Fibroblast of skin of left biceps (primary cell): ENCODE results near the gene HSD17B14.

Experiments
- DNase-seq, 2 experiments: peaks; one replicate each; pipeline ENCODE4 v3.0.0-alpha.2; 2013; ENCODE audit warnings: low read depth in 2 of 2

HSD17B14 gene

DNA sequence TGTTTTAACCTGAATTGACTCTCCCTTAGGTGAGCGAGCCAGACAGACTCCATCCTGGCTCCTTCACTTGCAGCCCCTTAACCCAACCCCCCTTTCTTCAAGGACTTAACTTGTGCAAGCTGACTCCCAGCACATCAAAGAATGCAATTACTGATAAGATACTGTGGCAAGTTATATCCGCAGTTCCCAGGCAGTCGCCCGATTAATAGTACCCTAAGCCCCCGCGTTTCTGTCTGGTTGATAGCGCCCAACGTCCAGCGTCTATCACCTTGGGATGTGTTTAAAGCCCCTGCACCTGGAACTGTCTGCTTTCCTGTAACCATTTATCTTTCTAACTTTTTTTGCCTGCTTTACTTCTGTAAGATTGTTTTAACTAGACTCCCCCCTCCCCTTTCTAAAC, 6.2 kb downstream of the HSD17B14 start:
- no peak for DNase-seq

DNA sequence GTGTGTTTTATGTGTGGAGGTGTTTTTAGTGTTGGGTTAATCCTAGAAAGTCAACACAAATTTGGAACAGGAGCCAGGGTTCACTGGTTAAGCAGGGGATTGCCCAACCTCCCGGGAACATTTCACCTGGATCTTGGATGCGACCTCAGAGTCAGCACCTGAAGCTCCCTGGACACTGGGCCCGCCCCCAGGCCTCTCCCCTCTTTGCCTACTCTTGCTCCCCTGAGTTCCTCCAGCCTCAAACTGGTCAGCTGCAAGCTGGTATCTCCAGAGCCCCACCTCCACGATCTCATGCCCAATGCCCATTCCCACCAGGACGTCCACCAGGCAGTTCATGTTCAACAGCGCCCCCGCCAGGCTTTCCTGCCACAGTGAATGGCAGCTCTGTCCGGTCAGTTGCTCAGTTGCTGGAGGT, 9.7 kb downstream of the HSD17B14 start:
- no peak for DNase-seq

DNA sequence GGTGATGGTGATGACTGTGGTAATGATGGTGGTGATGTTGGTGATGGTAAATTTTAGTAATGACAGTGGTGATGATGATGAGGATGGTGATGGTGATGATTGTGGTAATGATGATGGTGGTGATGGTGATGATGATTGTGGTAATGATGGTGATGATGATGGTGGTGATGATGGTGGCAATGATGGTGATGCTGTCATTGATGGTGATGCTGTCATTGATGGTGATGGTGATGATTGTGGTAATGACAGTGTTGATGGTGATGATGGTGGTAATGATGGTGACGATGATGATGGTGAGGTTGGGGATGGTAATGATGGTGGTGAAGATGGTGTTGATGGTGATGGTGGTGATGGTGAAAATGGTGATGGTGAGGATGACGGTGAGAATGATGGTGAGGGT, 13.8 kb downstream of the HSD17B14 start:
- no peak for DNase-seq

DNA sequence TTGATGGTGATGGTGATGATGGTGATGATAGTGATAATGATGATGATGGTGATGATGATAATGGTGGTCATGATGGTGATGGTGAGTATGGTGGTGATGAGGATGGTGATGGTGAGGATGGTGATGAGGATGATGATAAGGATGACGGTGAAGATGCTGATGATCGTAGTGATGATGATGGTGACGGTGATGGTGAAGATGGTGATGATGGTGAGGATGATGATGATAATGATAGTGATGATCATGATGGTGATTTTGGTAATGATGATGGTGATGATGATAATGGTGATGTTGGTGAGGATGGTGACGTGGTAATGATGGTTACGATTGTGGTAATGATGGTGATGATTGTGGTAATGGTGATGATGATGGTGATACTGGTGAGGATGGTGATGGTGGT, 14.7 kb downstream of the HSD17B14 start:
- no peak for DNase-seq

DNA sequence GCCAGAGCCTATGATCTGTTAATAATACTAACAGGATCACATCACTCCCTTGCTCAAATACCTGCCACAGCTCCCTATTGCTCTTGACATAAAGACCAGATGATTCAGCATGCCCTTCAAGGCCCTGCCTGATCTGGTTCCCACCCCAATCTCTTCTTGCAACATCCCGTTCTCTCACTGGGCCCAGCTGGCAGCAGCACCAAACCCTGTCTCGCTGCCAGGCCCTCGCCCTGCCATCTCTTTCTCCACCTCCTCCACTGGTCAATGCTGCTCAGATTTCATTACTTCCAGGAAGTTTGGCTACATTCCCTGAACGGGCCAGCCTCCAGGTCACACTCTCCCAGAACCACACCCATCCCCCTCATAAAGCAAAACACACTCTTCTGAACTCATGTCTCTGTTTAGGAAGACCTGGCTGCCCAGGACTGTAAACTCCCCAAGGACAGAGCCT, 16.9 kb downstream of the HSD17B14 start:
- peak in 1 of 2 experiments; percentile 16 for DNase-seq

DNA sequence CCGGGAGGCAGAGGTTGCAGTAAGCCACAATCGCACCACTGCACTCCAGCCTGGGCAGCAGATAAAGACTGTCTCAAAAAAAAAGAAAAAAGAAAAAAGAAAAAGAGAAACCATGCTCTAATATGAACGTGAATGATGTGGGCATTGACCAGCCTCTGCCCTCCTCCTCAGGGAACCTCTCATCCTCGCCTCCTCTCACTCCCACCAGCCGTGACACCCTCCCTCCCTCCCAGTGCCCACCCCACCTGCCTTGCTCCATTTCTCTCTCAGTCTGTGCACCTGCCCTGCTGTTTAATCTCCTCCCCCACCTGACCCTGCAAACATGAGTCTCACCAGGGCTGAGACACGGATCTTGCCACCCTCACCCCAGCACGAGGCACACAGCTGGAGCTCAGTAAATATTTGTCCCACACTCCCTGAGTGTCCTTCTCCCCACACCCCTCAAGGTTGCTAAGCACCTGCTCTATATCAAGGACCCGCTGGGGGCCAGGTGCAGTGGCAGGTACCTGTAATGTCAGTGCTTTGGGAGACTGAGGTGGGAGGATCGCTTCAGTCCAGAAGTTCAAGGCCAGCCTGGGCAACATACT, 18.0 kb downstream of the HSD17B14 start:
- DNase-seq: no peak

DNA sequence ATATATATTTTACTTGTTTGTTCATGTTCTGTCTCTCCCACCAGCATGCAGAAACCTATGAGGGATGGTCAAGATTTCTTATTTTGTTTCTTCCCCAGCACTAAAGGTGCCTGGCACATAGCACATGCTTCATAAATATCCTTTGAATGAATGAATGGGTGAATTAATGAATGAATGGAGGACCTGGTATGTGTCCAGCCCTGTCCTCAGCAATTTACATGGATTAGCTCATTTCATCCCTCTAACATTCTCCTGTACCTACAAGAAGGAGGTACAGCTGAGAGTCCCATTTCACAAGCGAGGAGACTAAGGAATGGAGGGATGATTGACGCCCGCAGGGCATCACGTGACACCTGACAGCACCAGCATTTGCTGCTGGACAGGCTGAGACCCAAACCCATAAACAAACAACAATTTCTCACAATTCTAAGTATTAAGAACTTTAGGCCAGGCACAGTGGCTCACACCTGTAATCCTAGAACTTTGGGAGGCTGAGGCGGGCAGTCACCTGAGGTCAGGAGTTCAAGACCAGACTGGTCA, 18.6 kb downstream of the HSD17B14 start:
- no peak for DNase-seq

DNA sequence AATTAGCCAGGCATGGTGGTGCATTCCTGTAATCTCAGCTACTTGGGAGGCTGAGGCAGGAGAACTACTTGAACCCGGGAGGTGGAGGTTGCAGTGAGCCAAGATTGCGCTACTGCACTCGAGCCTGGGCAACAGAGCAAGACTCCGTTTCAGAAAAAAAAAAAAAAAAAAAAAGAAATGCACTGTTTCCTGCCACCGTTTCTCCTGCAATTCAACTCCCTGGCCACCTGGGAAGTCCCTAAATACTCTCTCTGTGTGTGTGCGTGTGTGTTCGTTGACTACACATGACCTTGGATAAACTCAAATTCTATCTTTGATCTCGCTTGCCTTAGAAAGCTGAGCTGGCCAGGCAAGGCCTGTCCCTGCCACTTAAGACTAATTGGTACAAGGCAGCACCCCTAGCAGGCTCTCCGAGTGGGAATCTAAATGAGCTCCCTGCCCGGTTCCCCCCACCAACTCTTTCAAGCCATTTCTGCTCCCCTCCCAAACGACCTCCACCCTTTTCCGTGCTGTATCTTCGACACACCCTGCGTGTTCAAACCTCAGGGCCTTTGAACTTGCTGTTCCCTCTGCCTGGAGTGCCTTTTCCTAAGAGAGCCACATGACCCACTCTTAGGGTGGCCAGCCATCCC, 20.3 kb downstream of the HSD17B14 start:
- no peak for DNase-seq

DNA sequence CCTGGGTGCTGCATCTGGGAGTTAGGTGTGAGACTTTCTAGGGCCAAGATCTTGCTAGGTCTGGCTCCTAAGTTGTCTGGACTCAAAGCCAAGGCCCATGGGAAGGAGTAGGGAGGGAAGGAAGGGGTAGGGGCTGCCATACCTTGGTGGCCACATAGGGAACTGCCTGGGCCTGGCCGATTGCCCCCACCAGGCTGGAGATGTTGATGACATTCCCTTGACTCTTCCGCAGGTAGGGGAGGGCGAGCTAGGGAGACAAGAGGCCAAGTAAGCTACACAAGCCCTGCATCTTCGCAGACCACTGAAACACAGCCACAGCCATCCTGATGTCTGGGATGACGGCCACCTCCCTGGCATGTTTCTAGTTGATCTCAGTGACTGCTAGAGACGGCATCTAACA, 21.4 kb downstream of the HSD17B14 start:
- DNase-seq: no peak

DNA sequence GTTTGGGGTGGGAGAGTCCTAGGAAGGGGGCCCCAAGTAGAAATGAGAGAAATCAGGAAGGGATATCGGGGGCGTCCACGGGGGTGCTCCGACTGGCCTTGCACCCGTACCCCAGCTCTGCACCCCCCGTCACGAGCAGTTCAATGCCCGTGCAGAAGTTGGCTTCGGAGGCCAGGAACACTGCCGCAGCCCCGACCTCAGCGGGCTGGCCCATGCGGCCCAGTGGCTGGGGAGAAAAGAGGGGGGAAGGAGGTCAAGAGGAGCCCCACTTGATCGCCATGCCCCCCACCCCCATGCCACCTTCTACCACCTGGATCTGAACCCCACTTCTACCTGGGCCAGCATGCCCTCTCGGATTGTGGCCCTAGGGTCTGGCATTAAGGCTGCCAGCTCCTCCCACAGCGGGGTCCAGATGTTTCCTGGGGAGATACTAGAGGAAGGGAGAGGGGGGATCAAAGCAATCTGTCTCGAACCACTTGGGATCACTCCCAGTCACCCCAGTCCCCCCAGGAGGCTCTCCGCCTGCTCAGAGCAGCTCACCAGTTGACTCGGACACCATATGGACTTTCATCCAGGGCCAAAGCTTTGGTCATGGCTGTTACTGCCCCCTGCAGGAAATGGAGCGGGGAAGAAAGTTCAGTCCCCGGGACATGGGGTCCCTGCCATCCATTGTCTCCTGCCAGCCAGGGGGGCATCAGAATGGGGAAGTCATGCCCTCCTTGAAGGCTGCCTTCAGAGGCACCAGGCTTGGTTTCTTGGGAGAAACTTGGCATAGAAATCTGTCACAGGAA, 23.0 kb downstream of the HSD17B14 start:
- DNase-seq: no peak

DNA sequence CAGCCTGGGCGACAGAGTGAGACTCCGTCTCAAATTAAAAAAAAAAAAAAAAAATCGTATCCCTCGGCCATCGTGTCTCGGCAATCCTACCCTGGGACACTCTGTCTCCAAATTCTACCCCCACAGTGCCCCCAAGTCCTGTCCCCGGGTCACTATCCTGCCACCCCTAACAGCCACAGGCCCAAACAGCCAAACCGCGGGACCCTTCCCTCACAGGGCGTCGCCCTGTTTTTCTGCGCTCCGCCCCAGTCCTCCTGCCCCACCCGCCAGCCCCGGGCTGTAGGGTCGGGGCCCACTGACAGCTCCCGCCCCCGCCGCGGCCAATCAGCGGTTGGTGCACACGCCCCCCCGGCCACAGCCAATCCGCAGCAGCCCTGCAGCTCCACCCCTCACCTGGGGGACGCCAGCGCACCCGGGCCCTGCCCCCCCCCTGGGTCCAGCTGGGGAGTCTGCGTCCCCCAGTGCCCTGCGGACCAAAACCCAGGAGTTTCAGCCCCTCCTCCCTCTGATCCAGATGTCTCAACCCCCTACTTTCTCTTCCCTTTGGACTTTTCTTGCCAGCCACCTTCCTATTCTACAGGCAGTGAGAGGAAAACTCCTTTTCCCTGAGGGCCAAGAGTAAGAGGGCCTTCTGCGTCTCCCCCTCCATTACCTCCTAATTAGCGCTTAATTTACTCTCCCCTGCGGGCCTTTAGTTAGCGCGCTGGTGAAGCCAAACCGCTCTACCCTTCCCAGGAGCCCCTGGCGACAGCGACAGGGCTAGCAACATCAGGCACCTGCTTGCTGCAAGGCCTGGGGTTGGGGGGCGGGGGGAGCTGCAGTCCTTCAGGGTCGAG, 24.0 kb downstream of the HSD17B14 start:
- DNase-seq: peak in 1 of 2 experiments; percentile 8

DNA sequence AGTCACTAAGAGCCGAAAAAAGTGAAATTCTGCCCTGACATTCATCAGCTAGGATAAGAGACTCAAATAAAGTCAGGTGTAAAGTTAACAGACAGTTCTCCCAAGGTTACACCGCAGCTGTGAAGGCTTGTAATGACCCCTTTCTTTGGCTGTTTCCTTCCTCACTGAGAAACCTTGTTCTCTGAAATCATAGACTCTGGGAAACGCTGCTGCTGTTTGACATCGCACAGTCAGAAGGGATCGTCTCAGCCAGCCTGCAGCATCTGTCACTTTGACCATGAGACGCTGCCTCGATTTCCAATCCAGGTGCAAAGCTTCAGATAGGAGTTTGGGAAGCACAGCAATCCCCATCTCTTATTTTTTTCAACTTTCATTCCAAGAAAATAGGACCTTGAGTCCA, 26.1 kb downstream of the HSD17B14 start:
- no peak for DNase-seq

DNA sequence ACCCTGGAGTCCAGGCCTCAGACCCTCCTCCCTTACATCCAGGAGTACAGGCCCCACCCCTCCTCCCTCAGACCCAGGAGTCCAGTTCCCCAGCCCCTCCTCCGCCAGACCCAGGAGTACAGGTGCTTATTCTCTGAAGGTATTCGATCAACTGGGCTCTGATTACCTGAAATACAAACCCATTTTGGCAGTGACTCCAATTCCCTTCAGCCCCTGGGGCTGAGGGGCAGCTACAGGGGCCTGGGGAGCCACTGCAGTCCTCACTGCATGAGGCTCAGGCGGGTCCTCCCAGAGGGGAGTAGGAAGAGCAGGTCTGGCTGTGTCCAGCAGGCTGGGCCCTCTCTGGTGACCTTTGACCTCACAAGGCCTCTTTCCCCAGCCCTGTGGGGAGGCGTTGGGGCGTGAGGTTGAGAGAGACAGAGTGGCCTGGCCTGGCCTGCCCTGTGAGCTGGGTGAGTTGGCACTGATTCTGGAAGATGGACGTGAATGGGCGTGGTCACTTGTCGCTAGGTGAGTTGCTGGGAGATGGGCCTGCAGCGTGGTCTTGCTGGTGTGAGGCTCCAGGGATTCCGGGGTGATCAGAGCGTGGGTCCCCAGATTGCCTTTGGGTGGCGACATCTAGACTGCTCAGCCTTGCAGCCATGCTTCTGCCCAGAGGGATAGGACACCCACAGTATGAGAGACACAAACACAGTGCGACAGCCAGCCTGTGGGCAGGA, 28.5 kb downstream of the HSD17B14 start:
- DNase-seq: no peak

DNA sequence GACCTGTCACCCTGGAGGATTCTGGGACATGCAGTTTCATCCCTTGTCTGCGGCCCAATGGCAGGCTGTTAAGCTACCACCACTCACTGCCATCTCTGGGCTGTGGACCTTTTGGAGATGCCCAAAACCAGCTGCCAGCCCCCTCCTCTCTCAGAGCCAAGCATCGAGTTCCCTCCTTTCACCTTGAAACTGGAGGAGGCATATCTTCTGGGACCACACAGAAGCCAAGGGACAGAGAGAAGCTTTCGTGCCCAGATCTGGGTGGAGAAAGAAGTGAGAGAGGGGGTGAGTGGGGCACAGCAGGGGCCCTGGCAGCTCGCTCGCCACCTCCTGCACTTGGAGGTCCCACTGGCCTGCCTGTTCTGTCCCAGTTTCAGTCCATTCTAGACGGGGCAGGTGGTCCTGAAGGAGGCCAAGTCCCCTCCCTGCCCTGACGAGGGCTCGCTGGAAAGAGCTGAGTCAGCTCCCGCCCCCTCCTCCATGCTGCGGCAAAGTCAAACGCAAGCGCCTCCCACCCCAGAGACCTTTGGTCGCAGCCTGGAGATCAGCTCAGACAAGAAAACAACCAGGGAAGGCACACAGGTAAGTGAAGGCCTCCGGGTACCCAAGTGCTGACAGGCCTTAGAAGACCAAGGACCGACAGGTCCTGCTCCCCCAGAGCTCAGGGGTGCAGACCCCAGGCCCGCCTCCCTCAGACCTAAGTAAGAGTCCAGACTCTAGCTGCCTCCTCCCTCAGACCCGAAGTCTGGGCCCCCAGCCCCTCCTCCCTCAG, 29.3 kb downstream of the HSD17B14 start:
- DNase-seq: no peak

DNA sequence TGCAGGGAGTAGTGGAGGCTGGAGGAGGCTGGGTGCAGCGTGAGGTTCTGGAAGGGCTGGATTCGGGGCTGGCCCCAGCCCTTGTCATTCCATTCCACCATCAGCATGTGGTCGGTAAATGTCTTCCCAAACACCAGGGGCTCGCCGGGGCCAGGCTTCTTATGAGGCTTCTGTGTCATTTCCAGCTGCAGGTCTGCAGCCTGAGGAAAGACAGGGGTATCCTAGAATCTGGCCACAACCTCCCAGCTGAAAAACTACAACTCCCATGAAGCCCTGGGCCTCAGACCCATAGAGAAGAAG, 29.8 kb downstream of the HSD17B14 start:
- no peak for DNase-seq

DNA sequence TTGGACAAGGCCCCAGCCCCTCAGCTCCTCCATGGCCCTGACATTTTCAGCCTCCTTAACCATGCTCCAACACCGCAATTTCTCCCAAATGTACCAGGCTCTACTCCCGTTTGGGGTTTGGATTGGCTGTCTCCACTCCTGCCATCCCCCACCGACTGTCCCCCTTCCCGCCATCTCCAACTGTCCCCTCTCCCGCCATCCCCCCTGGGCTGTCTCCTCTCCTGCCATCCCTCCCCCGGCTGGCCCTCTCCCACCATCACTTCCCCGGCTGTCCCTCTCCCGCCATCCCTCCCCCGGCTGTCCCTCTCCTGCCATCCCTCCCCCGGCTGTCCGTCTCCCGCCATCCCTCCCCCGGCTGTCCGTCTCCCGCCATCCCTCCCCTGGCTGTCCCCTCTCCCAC, 30.8 kb downstream of the HSD17B14 start:
- DNase-seq: no peak

DNA sequence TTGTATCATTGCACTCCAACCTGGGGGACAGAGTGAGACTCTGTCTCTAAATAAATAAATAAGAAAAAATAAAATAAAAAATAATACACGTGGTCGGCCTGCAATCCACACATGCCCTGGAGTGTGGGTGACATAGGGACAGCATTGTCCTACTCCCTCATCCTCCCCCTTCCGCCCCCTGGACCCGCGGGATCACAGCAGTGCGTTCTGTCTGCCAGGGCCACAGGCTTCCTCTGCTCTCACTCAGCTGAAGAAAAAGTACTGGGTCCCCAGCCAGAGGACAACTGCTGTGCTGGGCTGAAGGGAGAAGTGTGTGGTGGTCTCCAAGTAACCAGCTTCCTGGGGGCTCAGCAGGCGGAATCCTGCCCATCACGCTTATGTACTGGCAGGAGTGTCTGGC, 31.8 kb downstream of the HSD17B14 start:
- no peak for DNase-seq

DNA sequence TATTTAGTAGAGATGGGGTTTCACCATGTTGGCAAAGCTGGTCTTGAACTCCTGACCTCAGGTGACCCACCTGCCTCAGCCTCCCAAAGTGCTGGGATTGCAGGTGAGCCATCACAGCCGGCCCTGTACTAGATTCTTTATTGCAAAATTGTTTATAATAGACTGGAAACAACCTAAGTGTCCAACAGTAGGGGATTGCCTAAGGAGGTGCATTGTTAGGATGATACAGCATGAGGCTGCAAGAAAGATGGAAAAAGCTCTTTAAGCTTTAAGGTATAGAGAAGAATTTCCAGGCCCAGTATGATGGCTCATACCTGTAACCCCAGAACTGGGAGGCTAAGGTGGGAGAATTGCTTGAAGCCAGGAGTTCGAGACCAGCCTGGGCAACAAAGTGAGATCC, 33.7 kb downstream of the HSD17B14 start:
- DNase-seq: no peak

DNA sequence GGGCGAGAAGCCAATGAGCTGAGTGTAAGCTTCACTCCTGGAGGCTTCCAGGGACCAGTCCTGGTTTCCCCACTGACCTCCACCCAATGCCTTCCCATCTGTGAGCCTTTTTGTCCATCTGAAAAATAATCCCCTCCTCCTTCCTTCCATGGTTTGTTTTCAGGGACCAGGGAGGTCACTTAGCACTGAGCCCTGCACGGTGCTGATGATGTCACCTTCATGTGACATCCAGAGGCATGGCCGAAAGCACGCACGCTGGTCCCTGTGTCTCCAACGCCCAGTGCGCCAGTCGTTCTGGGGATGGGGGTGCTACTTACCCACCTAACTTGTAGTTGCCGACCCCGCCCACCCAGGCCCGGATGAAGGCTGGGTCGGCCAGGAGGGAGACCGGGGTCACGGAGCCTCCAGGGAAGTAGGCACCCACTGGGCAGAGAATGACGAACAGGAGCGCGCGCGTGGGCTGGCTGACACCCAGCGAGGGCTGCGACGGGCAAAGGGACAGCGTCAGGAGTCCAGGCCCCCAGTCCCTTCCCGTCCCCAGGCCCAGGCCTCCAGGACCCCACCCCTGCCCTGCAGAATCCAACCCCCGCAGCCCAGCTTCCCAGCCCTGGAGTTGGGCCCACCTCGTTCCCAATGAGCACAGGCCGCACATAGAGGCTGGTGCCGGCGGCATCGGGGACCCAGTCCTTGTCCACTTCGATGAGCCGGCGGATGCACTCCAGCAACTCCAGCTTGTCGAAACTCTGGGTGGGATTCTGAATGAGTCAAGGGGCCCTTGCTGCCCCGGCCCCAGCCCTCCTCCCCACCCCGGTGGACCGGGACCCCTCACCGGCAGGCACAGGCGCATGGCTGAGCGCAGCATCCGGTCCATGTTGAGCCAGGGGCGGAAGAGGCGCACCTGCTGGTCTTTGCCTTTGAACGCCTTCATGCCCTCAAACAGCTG, 36.7 kb downstream of the HSD17B14 start:
- DNase-seq: no peak

DNA sequence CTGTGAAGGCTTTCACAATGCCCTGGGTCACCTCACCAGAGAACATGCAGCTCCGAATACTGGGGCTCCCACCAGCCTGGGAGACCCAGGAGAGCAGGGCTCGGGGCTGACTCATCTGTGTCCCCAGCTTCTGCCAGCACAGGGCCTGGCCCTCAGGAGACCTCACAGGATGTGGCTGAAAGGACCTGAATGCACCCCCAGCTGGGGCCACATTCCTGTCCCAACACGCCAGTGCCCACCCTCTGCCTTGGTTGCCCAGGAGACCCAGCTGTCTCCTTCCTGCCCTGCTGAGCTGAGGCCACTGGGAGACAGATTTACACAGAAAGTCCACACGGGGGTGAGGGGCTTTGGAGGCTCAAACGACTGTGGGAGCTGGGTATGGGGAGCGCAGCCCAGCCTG, 37.4 kb downstream of the HSD17B14 start:
- DNase-seq: no peak
